ENCODE data around the gene ACYP2. TPM values are rescaled to one million over a fixed set of nuclear protein-coding genes. Genes with fewer than 3 reads are reported as not detected.

The ACYP2 gene
- total RNA-seq, 1 donor from 2014 or later: 10.3 TPM

- no peak for DNase-seq (ENCODE audit: low read depth)
- no peak overlapping the region for H3K4me3 ChIP-seq (ENCODE audit: low read depth, low read length)
These were observed 23.8 kb downstream of the ACYP2 start for GRCh38 chr2:54139210-54139609.

GRCh38 chr2:54143780-54144179, 28.4 kb downstream of the ACYP2 start:
- no peak for DNase-seq (ENCODE audit: low read depth)
- Histone ChIP-seq H3K36me3 (ENCODE audit: control insufficient read depth, insufficient read depth, low read length) (no peaks in the 10 kb centered on the region), H3K4me3 (ENCODE audit: low read depth, low read length) (no peak overlapping the region), H3K27me3 (ENCODE audit: control insufficient read depth, insufficient read depth, low read length) (no peaks in the 10 kb centered on the region)
- TF ChIP-seq CTCF (IDR thresholded peaks at IDR 0.05; ENCODE audit: insufficient read depth, low read length, poor library complexity, severe bottlenecking): no peak

More at GRCh38 chr2:54139210-54139609, 23.8 kb downstream of the ACYP2 start:
- Histone ChIP-seq H3K27me3 (ENCODE audit: control insufficient read depth, insufficient read depth, low read length) (no peaks in the 10 kb centered on the region), H3K36me3 (ENCODE audit: control insufficient read depth, insufficient read depth, low read length) (no peaks in the 10 kb centered on the region)
- TF ChIP-seq CTCF (IDR thresholded peaks at IDR 0.05; ENCODE audit: insufficient read depth, low read length, poor library complexity, severe bottlenecking): no peak

GRCh38 chr2:54148391-54148790, 33.0 kb downstream of the ACYP2 start:
- H3K27me3 ChIP-seq (ENCODE audit: control insufficient read depth, insufficient read depth, low read length): no peaks in the 10 kb centered on the region
- no peak for TF ChIP-seq CTCF (IDR thresholded peaks at IDR 0.05; ENCODE audit: insufficient read depth, low read length, poor library complexity, severe bottlenecking)
- H3K36me3 ChIP-seq (ENCODE audit: control insufficient read depth, insufficient read depth, low read length): no peaks in the 10 kb centered on the region
- H3K4me3 ChIP-seq (ENCODE audit: low read depth, low read length): no peak overlapping the region
- DNase-seq (ENCODE audit: low read depth): no peak

- DNase-seq (ENCODE audit: low read depth): no peak
- no peak overlapping the region for H3K4me3 ChIP-seq (ENCODE audit: low read depth, low read length)
- no peak for TF ChIP-seq CTCF (IDR thresholded peaks at IDR 0.05; ENCODE audit: insufficient read depth, low read length, poor library complexity, severe bottlenecking)
- no peaks in the 10 kb centered on the region for H3K36me3 ChIP-seq (ENCODE audit: control insufficient read depth, insufficient read depth, low read length)
- no peaks in the 10 kb centered on the region for H3K27me3 ChIP-seq (ENCODE audit: control insufficient read depth, insufficient read depth, low read length)
These were observed 34.4 kb downstream of the ACYP2 start for GRCh38 chr2:54149638-54150441.

GRCh38 chr2:54158311-54158710, 42.9 kb downstream of the ACYP2 start:
- H3K27me3 ChIP-seq (ENCODE audit: control insufficient read depth, insufficient read depth, low read length): no peaks in the 10 kb centered on the region
- TF ChIP-seq CTCF (IDR thresholded peaks at IDR 0.05; ENCODE audit: insufficient read depth, low read length, poor library complexity, severe bottlenecking): no peak
- H3K4me3 ChIP-seq (ENCODE audit: low read depth, low read length): no peak overlapping the region
- DNase-seq (ENCODE audit: low read depth): no peak
- H3K36me3 ChIP-seq (ENCODE audit: control insufficient read depth, insufficient read depth, low read length): no peaks in the 10 kb centered on the region

All from kidney epithelial cell (primary cell).